PC-9 (cell line): ENCODE measurements around the gene TNS1.

ENCODE experiments used
- EZH2 ChIP-seq: fragments of 200-600 bp; sonication (generic); IDR thresholded peaks from 2 replicates; pipeline ENCODE4 v1.8.0; 2017; ENCODE audit warnings: antibody characterized with exemption, low read depth
- TF ChIP-seq, protein P1 (sequence below): fragments of 200-600 bp; sonication (generic); conservative IDR thresholded peaks from 2 replicates; pipeline ENCODE4 v1.6.1; 2017; ENCODE audit warnings: mixed run types, antibody characterized with exemption, mild to moderate bottlenecking, moderate library complexity

DNA sequence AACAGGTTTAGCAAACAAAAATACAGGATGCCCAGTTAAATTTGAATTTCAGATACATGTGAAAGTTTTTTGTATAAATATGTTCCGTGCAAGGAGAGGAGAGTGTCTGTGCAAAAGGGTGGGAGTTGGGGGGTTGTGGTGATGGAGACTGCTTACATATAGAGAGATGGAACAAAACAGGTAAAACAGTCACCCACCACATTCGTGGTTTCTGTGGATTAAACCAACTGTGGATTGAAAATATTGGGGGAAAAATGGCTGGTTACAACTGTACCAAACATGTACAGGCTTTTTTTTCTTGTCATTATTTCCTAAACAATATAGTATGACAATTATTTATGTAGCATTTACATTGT, 245.7 kb downstream of the TNS1 start:
- TF ChIP-seq, protein P1, sequence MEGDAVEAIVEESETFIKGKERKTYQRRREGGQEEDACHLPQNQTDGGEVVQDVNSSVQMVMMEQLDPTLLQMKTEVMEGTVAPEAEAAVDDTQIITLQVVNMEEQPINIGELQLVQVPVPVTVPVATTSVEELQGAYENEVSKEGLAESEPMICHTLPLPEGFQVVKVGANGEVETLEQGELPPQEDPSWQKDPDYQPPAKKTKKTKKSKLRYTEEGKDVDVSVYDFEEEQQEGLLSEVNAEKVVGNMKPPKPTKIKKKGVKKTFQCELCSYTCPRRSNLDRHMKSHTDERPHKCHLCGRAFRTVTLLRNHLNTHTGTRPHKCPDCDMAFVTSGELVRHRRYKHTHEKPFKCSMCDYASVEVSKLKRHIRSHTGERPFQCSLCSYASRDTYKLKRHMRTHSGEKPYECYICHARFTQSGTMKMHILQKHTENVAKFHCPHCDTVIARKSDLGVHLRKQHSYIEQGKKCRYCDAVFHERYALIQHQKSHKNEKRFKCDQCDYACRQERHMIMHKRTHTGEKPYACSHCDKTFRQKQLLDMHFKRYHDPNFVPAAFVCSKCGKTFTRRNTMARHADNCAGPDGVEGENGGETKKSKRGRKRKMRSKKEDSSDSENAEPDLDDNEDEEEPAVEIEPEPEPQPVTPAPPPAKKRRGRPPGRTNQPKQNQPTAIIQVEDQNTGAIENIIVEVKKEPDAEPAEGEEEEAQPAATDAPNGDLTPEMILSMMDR, result no peak
- TF ChIP-seq EZH2, result no peak
